IgD-negative memory B cell (primary cell): Measurements from ENCODE around the gene CNBP. TPM values are rescaled to one million over a fixed set of nuclear protein-coding genes. Genes with fewer than 3 reads are reported as not detected.
"Not testable (repeated sequence)": the region's sequence is repeated elsewhere in the genome, so short reads cannot be mapped to it uniquely, and the experiment has no call there.

Experiments used
- H3K27ac Mint-ChIP-seq, 3 donors: one replicate each; pipeline ENCODE4 v1.8.0; 2020 to 2022; ENCODE audit warnings: mild to moderate bottlenecking in 3 of 3, mixed read lengths in 3 of 3, moderate library complexity in 1 of 3
- H3K27me3 Mint-ChIP-seq: one replicate; pipeline ENCODE4 v1.8.0; 2021; ENCODE audit warnings: mixed read lengths
- H3K36me3 Mint-ChIP-seq: one replicate; pipeline ENCODE4 v1.8.0; 2020; ENCODE audit warnings: mild to moderate bottlenecking, mixed read lengths
- H3K4me1 Mint-ChIP-seq, 3 donors: one replicate each; pipeline ENCODE4 v1.8.0; 2020 to 2022; ENCODE audit warnings: mixed read lengths in 3 of 3, mild to moderate bottlenecking in 1 of 3
- H3K4me3 Mint-ChIP-seq, 4 donors: one replicate each; pipeline ENCODE4 v1.8.0; 2020 to 2022; ENCODE audit warnings: mild to moderate bottlenecking in 4 of 4, mixed read lengths in 4 of 4, moderate library complexity in 3 of 4
- H3K9me3 Mint-ChIP-seq, 3 donors: one replicate each; pipeline ENCODE4 v1.8.0; 2020 to 2021; ENCODE audit warnings: mixed read lengths in 3 of 3, mild to moderate bottlenecking in 1 of 3
- polyA plus RNA-seq: library from polyadenylated mRNA; unstranded; fragments of 300-500 nt; fragmentation: Illumina TruSeq; gene quantifications from one replicate; pipeline ENCODE4 v1.2.3, GENCODE V29; 2021

The CNBP gene
- polyA plus RNA-seq, 1 donor from 2014 or later = 790 TPM

DNA sequence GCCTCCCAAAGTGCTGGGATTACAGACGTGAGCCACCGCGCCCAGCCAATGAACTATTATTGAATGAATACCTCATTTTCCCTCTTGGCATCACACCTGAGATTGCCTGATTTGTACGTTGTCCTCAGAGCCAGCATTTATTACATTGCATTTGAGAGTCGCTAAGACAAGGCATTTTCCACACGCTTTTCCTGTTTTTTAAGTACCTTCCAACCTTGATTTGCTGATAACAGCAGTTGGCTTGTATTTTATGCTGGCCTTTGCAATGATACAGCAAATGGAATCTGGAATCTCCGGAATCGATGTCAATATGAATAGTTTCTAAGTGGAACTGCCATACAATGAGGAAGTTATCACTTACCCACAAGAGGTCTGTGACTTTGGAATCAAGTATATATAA, 15.7 kb upstream of the CNBP start:
- Mint-ChIP-seq H3K36me3 (peaks cover 2% of the 10 kb centered on the region), H3K9me3 (no peaks in the 10 kb centered on the region), H3K27me3 (no peaks in the 10 kb centered on the region), H3K27ac (no peak overlapping the region), H3K4me3 (no peak overlapping the region), H3K4me1 (peaks cover 9 to 15% (median 10%) of the 10 kb centered on the region in 3 donors)

DNA sequence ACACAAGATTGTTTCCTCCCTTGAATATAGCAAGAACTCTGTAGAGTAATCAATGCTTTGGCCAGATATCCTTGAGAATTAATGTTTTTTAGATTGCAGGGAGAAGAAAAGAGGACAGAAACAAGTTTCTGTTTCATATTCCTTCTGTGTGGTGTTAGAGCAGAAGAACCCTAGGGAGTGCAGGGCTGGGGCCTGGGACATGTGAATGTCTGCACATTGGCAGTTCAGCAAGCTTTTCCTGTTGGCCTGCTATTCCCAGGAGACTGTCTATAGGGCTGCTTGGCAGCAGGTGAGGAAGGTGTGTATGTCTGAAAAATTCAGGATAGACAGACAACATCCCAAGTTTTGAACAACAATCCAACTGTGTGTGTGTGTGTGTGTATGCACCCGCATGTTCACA, 13.6 kb upstream of the CNBP start:
- H3K4me1 Mint-ChIP-seq = peaks cover 9 to 15% (median 10%) of the 10 kb centered on the region in 3 donors
- H3K27ac Mint-ChIP-seq = peak overlapping the region in 1 of 3 donors; percentile 67
- peaks cover 2% of the 10 kb centered on the region for H3K36me3 Mint-ChIP-seq
- H3K27me3 Mint-ChIP-seq = no peaks in the 10 kb centered on the region
- no peaks in the 10 kb centered on the region for H3K9me3 Mint-ChIP-seq
- H3K4me3 Mint-ChIP-seq = peak overlapping the region in 1 of 4 donors; percentile 75

DNA sequence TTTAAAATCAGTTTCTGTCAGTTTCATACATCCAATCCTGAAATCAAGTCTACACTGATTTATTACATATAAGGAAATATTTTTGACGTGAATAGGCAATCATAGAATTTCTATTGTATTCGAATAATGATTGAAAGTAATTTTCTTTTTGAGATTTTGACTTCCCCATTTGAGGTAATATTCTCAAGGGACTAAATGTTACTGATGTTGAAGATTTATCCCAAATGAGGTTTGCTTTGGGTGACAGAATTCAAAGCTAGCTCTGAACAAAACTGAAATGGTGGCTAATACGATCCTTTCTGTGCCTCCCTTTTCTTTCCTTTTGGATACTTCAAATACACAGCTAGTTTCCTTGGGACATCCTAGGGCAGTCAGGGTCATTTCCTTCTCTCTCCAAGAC, 12.9 kb upstream of the CNBP start:
- H3K36me3 Mint-ChIP-seq = peaks cover 2% of the 10 kb centered on the region
- H3K9me3 Mint-ChIP-seq = no peaks in the 10 kb centered on the region
- H3K27ac Mint-ChIP-seq = peak overlapping the region in 1 of 3 donors; percentile 67
- H3K4me3 Mint-ChIP-seq = peak overlapping the region in 2 of 4 donors; percentile 75 to 80
- H3K27me3 Mint-ChIP-seq = no peaks in the 10 kb centered on the region
- H3K4me1 Mint-ChIP-seq = peaks cover 9 to 15% (median 10%) of the 10 kb centered on the region in 3 donors

DNA sequence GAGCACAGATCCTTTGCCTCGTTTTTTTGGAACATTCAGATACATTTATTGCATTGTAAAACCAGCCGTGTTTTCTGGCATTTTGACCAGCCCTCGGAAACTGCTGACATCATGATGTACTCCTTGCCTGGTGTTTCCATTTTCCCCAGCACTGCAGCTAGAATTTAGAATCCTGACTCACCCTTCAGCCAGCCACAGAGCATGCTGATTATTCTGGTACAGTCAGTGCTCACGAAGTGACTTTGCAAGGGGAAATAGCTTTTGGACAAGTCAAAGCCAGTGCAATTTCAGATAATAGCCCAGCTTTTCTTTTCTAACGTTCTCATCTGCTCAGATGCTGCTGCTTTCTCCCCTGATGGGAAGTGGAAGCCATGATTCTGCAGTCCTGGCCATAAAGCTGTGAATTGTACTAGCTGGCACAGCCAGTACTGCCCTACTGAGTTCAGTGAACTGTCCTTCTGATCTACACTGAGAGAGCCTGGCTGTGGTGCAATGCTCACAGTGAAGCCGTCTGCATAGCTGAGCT, 12.1 kb upstream of the CNBP start:
- Mint-ChIP-seq H3K27me3 (no peaks in the 10 kb centered on the region), H3K9me3 (no peaks in the 10 kb centered on the region), H3K36me3 (peaks cover 2% of the 10 kb centered on the region), H3K27ac (no peak overlapping the region), H3K4me1 (peaks cover 9 to 15% (median 10%) of the 10 kb centered on the region in 3 donors), H3K4me3 (no peak overlapping the region)

DNA sequence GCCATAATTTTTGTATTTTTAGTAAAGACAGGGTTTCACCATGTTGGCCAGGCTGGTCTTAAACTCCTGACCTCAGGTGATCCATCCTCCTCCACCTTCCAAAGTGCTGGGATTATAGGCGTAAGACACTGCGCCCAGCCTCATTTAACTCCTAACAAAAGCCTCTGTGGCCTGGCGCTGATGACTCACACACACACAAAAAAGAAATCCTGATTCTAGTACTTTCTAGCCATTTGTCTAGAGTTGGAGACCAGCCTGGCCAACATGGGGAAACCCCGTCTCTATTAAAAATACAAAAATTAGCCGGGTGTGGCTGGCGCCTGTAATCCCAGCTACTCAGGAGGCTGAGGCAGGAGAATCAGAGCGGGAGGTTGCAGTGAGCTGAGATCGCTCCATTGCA, 6.1 kb upstream of the CNBP start:
- H3K27ac Mint-ChIP-seq, H3K36me3 Mint-ChIP-seq, H3K9me3 Mint-ChIP-seq, H3K27me3 Mint-ChIP-seq, H3K4me1 Mint-ChIP-seq, H3K4me3 Mint-ChIP-seq: not testable (repeated sequence)

DNA sequence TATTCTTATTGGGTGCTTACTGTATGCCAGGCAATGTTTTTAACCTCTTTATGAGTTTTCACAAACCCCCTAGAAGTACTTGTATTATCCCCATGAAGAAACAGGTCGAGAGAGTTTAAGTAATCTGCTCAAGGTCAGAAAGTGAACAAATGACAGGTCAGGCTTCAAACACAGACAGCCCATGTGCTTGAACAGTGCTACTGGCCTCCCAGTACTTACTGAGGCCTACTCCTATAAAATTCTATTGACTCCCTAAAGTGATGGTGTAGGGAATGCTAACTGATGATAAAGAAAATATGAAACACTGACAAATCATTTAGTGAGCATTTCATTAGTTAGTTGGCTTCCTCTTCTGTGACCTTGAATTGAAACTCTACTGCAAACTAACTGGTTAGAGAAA, 4.2 kb upstream of the CNBP start:
- Mint-ChIP-seq H3K27ac (peak overlapping the region in 2 of 3 donors; percentile 41 to 92), H3K9me3 (no peaks in the 10 kb centered on the region), H3K36me3 (no peaks in the 10 kb centered on the region), H3K4me1 (peaks cover 6 to 16% (median 8%) of the 10 kb centered on the region in 3 donors), H3K27me3 (no peaks in the 10 kb centered on the region), H3K4me3 (peak overlapping the region in 2 of 4 donors; percentile 66 to 79)

DNA sequence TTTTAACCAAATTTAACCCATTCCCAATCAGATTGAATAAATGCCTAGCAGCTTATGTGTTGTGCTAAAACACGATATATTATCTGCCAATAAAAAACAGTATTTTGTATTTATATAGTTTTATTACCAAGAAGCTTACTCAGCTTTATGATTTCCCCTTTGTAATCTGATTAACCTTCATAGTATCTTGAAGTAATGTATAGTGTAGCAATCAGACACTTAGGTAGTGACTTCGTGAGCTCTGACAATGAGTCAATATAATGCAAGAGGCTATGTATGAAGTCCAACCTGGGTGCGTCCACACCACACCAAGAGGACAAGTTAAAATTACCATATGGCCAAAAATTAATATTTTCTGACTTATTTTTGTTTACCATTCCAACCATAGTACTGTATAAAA, 2.1 kb upstream of the CNBP start:
- H3K27ac Mint-ChIP-seq = no peak overlapping the region
- no peaks in the 10 kb centered on the region for H3K27me3 Mint-ChIP-seq
- H3K4me3 Mint-ChIP-seq = peak overlapping the region in 2 of 4 donors; percentile 5 to 67
- H3K4me1 Mint-ChIP-seq = peaks cover 15 to 28% (median 18%) of the 10 kb centered on the region in 3 donors
- H3K36me3 Mint-ChIP-seq = peaks cover 13% of the 10 kb centered on the region
- no peaks in the 10 kb centered on the region for H3K9me3 Mint-ChIP-seq

DNA sequence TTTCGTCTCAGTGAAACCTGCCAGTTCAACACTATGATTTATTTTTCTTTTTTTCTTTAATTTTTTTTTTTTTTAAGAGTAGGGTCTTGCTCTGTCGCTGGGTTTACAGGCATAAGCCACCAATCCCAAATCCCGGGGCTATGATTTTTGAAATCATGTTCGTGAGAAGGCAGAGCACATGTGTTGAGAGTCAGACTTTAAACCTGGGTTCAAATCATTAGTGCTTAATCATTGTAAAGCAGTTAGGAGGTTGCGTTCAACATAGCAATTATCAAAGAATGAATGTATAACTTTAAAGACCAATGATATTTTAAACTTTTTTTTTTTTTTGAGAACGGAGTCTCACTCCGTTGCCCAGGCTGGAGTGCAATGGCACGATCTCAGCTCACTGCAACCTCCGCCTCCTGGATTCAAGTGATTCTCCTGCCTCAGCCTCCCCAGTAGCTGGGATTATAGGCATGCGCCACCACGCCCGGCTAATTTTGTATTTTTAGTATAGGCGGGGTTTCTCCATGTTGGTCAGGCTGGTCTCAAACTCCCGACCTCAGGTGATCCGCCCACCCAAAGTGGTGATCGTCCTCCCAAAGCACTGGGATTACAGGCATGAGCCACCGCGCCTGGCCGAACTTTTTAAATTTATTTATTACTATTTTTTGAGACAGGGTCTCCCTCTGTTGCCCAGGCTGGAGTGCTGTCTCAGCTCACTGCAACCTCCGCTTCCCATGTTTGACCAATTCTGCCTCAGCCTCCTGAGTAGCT, 1.3 kb upstream of the CNBP start:
- Mint-ChIP-seq H3K4me1 (peaks cover 23 to 35% (median 26%) of the 10 kb centered on the region in 3 donors), H3K27ac (peak overlapping the region in 2 of 3 donors; percentile 82 to 98), H3K4me3 (peak overlapping the region; percentile 92 to 99 (median 96)), H3K36me3 (peaks cover 13% of the 10 kb centered on the region)
- not testable (repeated sequence) for H3K9me3 Mint-ChIP-seq, H3K27me3 Mint-ChIP-seq

DNA sequence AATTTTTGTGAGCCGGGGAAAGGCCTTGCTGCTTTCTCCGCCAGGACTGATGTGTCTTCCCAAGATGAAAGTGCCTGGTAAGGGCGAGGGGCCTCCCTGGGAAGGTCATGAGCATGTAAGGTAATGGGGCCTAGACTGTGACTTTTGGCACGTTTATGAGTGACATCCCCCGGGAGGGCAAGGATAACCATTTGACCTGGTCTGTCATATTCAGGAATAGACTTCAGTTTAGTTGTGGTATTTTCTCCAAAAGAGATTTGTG, 631 bp upstream of the CNBP start:
- Mint-ChIP-seq H3K27ac (peak overlapping the region; percentile 82 to 99 (median 98)), H3K4me1 (peaks cover 25 to 38% (median 30%) of the 10 kb centered on the region in 3 donors)

DNA sequence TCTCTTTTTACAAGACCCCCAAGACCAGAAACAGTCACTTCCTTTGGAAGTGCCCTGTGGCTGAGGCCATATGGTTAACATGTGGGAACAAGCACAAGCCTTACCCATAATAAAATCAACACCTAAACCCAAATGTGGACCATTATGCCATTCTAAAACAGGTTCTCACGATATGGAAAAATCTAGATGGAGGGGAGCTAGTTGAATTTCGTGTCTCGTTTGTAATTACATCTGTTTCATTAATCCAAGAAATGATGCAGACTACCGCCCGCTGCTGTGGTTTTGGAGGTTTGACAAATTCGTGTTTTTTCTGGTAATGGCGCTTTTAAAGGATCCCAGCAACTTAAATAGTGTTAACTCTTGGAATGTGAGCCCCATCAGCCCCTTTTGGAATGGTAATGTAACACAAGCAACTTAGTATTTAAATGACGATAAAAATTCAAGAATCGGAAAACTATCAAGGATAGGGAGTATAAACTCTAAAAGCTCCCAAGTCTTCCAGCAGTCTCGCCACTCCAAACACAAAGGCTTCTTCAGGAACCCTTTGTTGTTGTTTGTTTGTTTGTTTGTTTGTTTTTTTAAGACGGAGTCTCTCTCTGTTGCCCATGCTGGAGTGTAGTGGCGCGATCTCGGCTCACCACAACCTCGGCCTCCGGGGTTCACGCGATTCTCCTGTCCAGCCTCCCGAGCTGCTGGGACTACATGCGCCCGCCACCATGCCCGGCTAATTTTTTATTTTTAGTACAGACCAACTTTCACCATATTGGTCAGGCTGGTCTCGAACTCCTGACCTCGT, 1.1 kb downstream of the CNBP start:
- no peaks in the 10 kb centered on the region for H3K27me3 Mint-ChIP-seq
- no peaks in the 10 kb centered on the region for H3K9me3 Mint-ChIP-seq
- peaks cover 28 to 43% (median 36%) of the 10 kb centered on the region in 3 donors for H3K4me1 Mint-ChIP-seq
- H3K27ac Mint-ChIP-seq = peak overlapping the region; percentile 82 to 99 (median 98)
- peak overlapping the region; percentile 92 to 99 (median 96) for H3K4me3 Mint-ChIP-seq
- peaks cover 13% of the 10 kb centered on the region for H3K36me3 Mint-ChIP-seq

More for the DNA sequence above, 631 bp upstream of the CNBP start:
- peak overlapping the region; percentile 92 to 99 (median 96) for H3K4me3 Mint-ChIP-seq
- H3K27me3 Mint-ChIP-seq = no peaks in the 10 kb centered on the region
- no peaks in the 10 kb centered on the region for H3K9me3 Mint-ChIP-seq
- H3K36me3 Mint-ChIP-seq = peaks cover 13% of the 10 kb centered on the region

DNA sequence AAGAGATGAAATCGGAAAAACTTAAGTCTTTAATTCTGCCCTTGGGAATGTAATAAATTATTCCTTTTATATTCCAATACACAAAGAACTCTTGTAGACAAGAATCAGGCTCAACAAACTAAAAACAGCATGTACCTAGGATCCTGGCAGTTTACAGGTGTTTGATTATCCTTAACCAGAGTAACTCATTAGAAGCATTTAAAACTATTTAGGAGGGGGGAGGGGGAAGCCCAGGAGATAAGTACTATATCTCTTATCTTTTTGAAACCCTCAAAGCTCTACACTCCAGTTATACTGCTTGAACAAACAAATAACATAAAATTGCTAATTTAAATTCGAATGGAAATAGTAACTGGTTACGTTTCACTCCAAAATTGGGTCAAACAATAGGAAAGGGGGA, 1.9 kb downstream of the CNBP start:
- H3K4me3 Mint-ChIP-seq = peak overlapping the region; percentile 92 to 99 (median 96)
- H3K27ac Mint-ChIP-seq = peak overlapping the region; percentile 59 to 99 (median 82)
- H3K36me3 Mint-ChIP-seq = peaks cover 13% of the 10 kb centered on the region
- no peaks in the 10 kb centered on the region for H3K27me3 Mint-ChIP-seq
- no peaks in the 10 kb centered on the region for H3K9me3 Mint-ChIP-seq
- peaks cover 36 to 48% (median 42%) of the 10 kb centered on the region in 3 donors for H3K4me1 Mint-ChIP-seq

DNA sequence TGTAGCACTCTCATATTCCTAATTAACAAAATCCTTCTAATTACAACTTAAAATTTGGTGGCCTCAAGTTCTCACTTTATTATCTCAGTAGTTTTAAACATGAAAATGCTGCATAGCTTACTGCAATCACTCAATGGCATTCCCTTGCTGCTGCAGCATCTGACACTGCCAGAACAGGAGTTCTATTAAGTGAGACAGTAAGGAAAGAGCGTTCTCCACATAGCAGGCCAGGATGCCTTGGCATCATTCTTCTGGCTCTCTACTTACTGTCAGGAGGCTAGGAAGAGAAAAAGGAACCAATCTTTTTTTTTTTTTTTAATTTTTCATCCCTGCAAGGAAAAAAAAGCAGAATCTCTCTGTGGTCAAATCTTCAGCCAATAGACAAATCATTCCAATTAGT, 3.2 kb downstream of the CNBP start:
- peak overlapping the region in 2 of 3 donors; percentile 44 to 82 for H3K27ac Mint-ChIP-seq
- H3K9me3 Mint-ChIP-seq = no peaks in the 10 kb centered on the region
- no peaks in the 10 kb centered on the region for H3K27me3 Mint-ChIP-seq
- H3K36me3 Mint-ChIP-seq = peaks cover 13% of the 10 kb centered on the region
- H3K4me1 Mint-ChIP-seq = peaks cover 49 to 60% (median 51%) of the 10 kb centered on the region in 3 donors
- peak overlapping the region; percentile 92 to 99 (median 96) for H3K4me3 Mint-ChIP-seq

DNA sequence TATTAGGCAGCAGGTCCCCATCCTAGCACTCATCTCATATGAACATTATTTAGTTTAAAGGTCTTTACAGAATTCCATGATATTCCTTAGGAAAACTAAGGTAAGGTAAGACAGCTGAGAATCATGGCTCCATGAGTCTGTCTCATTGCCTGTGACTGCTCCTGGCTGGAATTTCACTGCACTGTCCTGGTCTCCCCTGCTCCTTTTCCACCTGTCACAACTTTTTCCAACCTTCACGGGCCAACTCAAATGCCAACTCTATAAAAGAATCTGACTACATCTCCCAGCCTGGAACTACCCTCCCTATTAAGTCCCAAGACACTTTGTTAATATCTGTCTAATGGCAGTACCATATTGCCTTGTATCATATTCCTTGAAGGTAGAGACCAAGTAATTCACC, 7.6 kb downstream of the CNBP start:
- H3K4me1 Mint-ChIP-seq = peaks cover 46 to 62% (median 60%) of the 10 kb centered on the region in 3 donors
- H3K27me3 Mint-ChIP-seq = no peaks in the 10 kb centered on the region
- H3K27ac Mint-ChIP-seq = peak overlapping the region in 2 of 3 donors; percentile 13 to 80
- H3K36me3 Mint-ChIP-seq = no peaks in the 10 kb centered on the region
- no peaks in the 10 kb centered on the region for H3K9me3 Mint-ChIP-seq
- H3K4me3 Mint-ChIP-seq = peak overlapping the region in 1 of 4 donors; percentile 29

DNA sequence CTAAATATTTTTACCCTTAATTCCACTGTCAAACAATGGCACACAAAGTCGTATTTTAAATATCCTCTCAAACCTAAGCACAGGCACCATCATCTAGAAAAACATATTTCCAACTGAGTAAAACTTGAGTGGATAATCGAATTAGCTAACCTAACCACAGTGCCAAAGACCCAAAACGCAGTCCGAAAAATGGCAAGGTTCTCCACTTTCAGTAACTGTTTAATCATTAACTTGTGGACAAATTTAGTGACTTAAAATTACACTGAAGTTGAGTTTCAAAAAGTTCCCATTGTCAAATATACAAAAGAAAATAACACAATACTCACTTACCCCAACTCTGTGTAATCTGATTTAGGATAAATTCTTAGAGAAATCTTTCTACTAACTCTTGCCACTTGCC, 10.0 kb downstream of the CNBP start:
- Mint-ChIP-seq H3K27ac (peak overlapping the region in 1 of 3 donors; percentile 18), H3K4me1 (peaks cover 32 to 49% (median 47%) of the 10 kb centered on the region in 3 donors), H3K9me3 (no peaks in the 10 kb centered on the region), H3K4me3 (peak overlapping the region in 2 of 4 donors; percentile 39 to 52), H3K36me3 (peaks cover 2% of the 10 kb centered on the region), H3K27me3 (no peaks in the 10 kb centered on the region)

DNA sequence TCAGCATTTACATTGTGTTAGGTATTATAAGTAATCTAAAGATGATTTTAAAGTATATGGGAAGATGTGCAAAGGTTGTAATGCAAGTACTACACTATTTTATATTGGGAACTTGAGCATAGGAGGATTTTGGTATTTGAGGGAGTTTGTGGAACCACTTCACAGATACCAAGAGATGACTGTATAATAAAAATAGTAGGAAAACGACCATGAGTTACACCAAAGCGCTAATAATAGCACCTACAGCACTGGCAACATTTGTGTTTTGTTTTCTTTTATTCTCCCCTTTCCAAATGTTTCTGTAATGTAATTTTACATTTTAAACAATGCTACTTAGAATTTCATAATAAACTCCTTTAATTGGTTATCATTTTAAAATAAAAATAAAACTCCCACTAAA, 10.5 kb downstream of the CNBP start:
- peaks cover 28 to 46% (median 46%) of the 10 kb centered on the region in 3 donors for H3K4me1 Mint-ChIP-seq
- no peaks in the 10 kb centered on the region for H3K27me3 Mint-ChIP-seq
- H3K9me3 Mint-ChIP-seq = no peaks in the 10 kb centered on the region
- H3K4me3 Mint-ChIP-seq = no peak overlapping the region
- H3K27ac Mint-ChIP-seq = peak overlapping the region in 1 of 3 donors; percentile 45
- H3K36me3 Mint-ChIP-seq = peaks cover 2% of the 10 kb centered on the region
